Measurements from ENCODE around the gene LSMEM2. TPM values are rescaled to one million over a fixed set of nuclear protein-coding genes. Genes with fewer than 3 reads are reported as not detected.

LSMEM2 gene
- total RNA-seq, 1 donor from 2014 or later = not detected

DNA sequence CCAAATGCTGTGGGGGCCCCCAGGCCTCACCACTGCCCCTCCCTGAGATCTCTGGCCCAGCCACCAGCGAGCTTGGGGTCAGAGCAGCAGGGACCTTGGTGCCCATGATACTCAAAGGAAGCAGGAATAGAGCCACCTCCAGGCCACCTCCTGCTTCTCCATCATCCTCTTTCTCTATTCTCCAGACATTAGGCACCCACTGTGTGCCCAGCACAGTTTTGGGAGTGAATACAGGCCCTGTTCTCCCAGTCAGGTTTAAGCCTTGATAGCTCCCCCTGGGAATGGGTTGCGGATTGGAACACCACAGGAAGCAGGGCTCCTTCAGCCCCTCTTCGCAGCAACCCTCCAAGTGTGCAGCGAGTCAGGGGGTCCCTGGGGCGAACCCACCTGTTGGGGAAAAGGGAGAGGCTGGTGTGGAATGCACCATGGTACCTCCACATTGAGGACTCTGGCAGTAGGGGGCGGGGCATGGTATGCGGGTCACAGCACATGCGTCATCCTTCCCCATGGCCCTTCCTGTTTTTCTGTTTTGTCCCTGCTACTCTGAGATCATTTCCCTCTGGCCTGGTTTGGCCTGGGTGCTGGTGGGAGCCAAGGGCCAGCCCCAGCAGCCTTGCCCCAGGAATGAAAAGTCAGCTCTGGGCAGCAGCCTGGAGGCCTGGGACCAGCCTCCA, 24.2 kb upstream of the LSMEM2 start:
- no peak for DNase-seq (ENCODE audit: low read depth)
- TF ChIP-seq, protein P1, sequence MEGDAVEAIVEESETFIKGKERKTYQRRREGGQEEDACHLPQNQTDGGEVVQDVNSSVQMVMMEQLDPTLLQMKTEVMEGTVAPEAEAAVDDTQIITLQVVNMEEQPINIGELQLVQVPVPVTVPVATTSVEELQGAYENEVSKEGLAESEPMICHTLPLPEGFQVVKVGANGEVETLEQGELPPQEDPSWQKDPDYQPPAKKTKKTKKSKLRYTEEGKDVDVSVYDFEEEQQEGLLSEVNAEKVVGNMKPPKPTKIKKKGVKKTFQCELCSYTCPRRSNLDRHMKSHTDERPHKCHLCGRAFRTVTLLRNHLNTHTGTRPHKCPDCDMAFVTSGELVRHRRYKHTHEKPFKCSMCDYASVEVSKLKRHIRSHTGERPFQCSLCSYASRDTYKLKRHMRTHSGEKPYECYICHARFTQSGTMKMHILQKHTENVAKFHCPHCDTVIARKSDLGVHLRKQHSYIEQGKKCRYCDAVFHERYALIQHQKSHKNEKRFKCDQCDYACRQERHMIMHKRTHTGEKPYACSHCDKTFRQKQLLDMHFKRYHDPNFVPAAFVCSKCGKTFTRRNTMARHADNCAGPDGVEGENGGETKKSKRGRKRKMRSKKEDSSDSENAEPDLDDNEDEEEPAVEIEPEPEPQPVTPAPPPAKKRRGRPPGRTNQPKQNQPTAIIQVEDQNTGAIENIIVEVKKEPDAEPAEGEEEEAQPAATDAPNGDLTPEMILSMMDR (conservative IDR thresholded peaks at IDR 0.05; ENCODE audit: low read depth, low read length) = no peak
- no peak overlapping the region for H3K4me3 ChIP-seq (ENCODE audit: low read depth, low read length)

DNA sequence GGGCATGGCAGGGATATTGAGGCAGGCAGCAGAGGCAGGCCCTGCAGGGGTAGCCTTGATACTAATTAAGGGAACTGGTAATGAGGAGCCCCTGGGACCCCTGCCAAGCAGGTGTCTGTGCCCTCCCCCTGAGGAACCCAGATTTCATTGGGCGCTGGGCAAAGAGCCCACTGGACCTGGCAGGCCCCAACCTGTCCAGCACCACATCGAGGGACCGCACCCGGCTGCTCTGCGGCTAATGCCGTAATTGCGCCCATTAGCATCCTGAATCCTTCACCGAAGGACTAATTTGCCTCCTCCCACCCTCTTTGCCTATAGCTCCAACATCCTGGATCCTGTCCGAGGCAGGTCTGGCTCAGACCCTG, 23.7 kb upstream of the LSMEM2 start:
- TF ChIP-seq, protein P1 (conservative IDR thresholded peaks at IDR 0.05; ENCODE audit: low read depth, low read length) = no peak
- no peak for DNase-seq (ENCODE audit: low read depth)
- H3K4me3 ChIP-seq (ENCODE audit: low read depth, low read length) = no peak overlapping the region

DNA sequence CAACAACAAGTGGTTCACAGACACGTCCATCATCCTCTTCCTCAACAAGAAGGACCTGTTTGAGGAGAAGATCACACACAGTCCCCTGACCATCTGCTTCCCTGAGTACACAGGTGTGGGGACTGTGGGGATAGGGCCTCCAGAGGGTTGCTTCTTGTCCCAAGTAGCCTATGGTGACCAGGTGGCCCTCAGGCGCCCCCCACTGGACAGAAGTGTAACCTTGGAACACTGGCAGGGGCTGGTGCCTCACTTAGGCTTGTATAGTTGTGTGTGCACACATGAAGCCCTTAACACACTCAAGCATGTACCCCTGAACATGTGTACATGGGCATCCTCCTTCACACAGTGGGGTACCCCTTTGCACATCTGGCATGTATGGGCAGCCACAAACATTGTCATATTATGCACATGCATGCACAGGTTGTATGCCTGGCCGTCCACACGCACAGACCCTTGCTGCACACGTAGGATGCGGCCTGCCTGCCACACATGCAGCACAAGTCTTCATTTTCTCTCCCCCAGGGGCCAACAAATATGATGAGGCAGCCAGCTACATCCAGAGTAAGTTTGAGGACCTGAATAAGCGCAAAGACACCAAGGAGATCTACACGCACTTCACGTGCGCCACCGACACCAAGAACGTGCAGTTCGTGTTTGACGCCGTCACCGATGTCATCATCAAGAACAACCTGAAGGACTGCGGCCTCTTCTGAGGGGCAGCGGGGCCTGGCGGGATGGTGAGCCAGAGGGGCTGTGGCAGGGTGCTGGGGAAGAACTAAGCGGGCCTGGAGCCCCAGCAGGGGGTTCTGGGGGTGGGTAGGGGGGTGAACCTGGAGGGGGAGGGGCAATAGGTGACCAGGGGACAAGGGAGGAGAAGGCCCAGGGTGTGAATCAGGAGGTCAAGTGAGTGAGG, 21.7 kb upstream of the LSMEM2 start:
- DNase-seq (ENCODE audit: low read depth) = no peak
- H3K4me3 ChIP-seq (ENCODE audit: low read depth, low read length) = no peak overlapping the region
- TF ChIP-seq, protein P1 (conservative IDR thresholded peaks at IDR 0.05; ENCODE audit: low read depth, low read length) = peak; percentile 72

DNA sequence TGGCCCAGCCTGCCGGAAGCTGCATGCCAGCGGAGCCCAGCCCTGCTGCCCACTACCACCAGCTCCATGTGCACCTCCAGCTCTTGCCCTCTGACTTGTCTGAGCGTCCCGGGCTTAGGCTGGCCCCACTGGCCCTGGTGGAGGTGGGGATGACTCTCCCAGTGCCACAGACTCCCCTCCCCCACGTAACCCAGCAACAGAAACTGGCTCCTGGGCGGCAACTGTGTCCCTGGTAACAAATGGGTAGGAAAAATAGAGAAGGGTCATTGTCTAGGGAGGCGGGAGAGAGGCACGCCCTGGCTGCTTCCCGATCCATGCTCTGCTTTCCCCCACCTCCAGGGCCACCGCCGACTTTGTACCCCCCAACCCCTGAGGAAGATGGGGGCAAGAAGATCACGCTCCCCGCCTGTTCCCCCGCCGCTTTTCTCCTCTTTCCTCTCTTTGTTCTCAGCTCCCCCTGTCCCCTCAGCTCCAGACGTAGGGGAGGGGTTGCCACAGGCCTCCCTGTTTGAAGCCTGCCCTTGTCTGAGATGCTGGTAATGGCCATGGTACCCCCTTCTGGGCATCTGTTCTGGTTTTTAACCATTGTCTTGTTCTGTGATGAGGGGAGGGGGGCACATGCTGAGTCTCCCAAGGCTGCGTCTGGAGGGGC, 20.7 kb upstream of the LSMEM2 start:
- TF ChIP-seq, protein P1 (conservative IDR thresholded peaks at IDR 0.05; ENCODE audit: low read depth, low read length) = no peak
- no peak for DNase-seq (ENCODE audit: low read depth)
- H3K4me3 ChIP-seq (ENCODE audit: low read depth, low read length) = no peak overlapping the region

DNA sequence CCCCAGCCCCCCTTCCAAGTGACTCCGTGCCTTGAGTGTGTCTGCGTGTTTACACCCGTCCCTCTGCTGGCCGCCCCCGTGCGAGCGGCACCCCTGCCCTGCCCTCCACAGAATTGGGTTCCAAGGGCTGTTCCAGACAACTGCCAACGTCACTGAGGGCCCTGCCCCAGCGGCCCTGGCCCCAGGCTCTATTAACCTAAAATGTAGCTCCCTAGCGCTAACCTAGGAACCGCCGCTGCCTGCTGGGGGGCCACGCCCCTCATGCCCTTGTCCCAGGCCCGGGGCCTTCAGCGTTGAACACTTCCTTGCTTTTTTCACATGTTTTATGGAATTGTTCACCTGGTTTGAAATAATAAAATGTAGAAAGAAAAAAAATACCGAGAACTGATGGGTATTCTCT, 19.9 kb upstream of the LSMEM2 start:
- TF ChIP-seq, protein P1 (conservative IDR thresholded peaks at IDR 0.05; ENCODE audit: low read depth, low read length) = no peak
- DNase-seq (ENCODE audit: low read depth) = no peak

DNA sequence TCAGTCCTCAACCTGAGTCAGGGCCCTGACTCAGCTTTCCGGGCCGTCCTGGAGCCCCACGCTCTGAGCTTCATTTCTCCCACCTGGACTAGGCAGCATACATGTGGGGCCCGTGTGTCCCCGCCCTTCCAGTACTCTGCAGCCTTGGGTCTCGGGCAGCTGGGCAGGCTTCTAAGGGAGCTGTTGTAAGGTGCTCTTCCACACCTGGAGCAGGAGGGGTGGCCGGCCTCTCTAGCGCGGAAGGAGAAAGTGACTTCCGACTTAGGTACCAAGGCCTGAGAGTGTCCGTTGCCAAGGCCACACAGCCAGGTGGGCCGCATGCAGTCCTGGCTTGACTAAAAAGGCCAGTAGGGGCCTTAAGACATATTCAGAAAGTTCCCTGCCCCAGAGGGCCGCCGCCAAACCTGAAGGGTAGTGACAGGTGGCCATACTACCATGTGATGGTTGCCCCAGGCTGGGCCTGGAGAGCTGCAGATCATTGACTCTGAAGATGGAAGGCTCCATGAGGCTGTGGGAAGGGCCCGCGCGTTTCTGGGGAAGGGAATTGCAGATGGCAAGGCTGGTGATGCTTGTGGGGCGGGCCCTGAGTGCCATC, 19.4 kb upstream of the LSMEM2 start:
- no peak overlapping the region for H3K4me3 ChIP-seq (ENCODE audit: low read depth, low read length)
- TF ChIP-seq, protein P1 (conservative IDR thresholded peaks at IDR 0.05; ENCODE audit: low read depth, low read length) = no peak

More for the DNA sequence above, 19.9 kb upstream of the LSMEM2 start:
- H3K4me3 ChIP-seq (ENCODE audit: low read depth, low read length) = no peak overlapping the region

More for the DNA sequence above, 19.4 kb upstream of the LSMEM2 start:
- no peak for DNase-seq (ENCODE audit: low read depth)

Measured in epithelial cell of proximal tubule (primary cell).